GM18498 (cell line): Measurements from ENCODE around the gene LOXHD1.

Experiments used
- ATAC-seq: cut with Tn5 transposase; IDR thresholded peaks from one replicate; pipeline ENCODE4 v1.9.1; 2021; ENCODE audit warnings: mild to moderate bottlenecking, moderate library complexity; ENCODE audit not compliant: unreplicated experiment

LOXHD1 gene

DNA sequence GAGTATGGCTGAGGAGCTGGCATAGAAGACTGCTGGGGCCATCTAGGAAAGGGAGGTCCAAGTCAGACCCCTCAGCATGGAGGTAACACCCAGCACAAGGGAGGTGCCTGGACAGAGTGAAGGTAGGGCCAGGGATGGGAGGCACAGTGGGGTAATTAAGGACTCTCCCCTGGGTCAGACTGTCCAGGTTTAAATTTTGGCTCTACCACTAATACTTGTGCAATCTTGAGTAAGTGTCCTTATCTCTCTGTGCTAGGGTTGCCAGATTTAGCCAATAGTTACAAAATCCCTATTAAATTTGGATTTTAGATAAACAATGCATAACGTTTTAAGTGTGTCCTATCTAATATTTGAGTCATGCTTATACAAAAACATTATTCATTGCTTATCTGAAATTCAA, 109.5 kb downstream of the LOXHD1 start:
- ATAC-seq, result no peak

DNA sequence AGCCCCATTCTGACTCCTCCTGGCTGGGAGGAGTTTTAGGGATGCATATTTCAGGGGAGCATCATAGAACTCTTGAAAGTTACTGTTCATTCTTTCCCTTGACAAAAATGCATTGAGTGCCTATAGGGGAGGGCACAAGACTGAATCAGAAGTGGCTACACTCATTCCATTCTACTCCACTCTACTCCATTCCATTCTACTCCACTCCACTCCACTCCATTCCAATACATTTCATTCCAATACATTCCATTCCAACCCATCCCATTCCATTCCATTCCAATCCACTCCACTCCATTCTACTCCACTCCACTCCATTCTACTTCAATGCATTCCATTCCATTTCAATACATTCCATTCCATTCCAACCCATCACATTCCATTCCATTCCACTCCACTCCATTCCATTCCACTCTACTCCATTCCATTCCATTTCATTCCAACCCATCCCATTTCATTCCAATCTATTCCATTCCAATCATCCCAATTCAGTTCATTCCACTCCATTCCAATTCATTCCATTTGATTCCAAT, 110.8 kb downstream of the LOXHD1 start:
- no peak for ATAC-seq

- no peak for ATAC-seq
These were observed 114.5 kb downstream of the LOXHD1 start for GRCh38 chr18:46542545-46542944.

- ATAC-seq, result no peak
These were observed 115.3 kb downstream of the LOXHD1 start for GRCh38 chr18:46541626-46542189.

GRCh38 chr18:46538376-46538775, 118.6 kb downstream of the LOXHD1 start:
- ATAC-seq, result no peak

GRCh38 chr18:46536215-46536874, 120.7 kb downstream of the LOXHD1 start:
- ATAC-seq, result no peak

DNA sequence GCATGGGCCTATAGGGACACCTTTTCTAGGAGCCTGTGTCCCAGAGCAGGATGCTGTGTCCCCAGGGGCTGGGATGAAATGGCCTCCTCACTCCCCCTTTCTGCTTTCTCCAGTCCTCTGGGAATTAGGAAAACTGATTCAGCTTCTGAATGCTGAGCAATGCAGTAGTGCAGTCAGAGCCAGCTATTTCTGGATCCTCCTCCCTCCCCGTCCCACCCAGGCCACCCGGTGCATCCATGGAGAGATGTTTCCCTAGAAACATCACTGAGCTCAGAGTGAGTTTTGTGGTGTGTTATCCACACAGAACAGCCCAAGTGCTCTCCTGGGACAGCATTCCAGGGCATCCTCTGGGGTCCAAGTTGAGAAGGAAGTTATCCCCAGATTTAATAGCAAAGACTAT, 125.5 kb downstream of the LOXHD1 start:
- ATAC-seq, result no peak

GRCh38 chr18:46528037-46528436, 129.0 kb downstream of the LOXHD1 start:
- no peak for ATAC-seq

DNA sequence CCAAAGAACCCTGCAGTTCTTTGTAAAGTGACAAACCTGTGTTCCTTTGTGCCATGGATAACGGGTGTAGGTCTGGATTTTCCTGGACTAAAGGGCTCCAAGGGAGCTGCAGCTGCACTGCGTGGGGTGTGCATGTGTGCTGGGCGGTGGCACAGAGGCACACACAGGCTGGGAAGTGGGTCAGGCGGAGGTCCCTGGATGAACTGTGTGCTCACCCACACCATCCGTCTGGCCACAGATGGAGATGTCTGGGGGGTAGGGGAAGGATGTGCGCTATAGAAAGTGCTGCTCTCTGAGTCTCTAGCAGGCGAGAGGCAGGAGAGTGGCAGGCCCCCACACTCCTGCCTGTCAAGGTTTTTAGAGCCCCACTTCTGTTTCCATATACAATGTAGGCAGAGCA, 137.2 kb downstream of the LOXHD1 start:
- no peak for ATAC-seq

DNA sequence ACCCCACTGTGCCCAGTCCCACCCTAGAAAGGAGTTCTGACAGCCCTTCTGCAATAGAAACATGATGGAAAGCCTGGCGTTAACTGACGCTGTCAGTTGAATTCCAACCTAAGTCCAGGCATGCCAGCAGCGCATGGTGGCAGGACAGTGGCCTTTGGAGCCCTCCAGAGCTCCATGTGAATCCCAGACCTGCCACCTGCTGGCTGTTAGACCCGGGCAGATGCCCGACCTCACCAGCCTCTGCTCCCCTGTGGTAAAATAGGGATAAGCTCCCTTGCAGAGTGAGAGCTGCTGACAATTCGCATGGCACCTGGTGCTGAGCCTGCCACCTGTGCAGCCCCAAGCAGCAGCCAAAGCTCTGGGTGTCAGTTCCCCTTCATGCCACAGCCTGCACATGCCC, 138.6 kb downstream of the LOXHD1 start:
- ATAC-seq, result no peak

GRCh38 chr18:46516555-46516954, 140.5 kb downstream of the LOXHD1 start:
- no peak for ATAC-seq

DNA sequence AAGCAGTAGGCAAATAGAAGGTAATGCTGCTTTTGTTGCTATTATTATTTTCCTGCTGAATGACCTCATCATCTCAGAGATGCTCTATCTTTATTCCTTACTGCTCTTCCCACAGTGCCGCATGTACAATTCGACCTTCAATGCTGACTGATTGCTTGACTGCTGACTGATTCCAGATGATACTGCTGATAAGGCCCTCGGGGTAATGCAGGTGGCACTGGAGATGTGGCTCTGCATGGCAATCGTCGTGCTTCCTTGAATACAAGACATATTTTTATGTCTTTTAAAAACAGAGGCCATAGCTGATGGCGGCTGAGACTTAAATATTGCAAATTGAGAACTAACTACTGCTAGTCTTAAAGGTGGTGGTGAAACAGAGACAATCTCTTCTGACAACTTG, 146.6 kb downstream of the LOXHD1 start:
- no peak for ATAC-seq

DNA sequence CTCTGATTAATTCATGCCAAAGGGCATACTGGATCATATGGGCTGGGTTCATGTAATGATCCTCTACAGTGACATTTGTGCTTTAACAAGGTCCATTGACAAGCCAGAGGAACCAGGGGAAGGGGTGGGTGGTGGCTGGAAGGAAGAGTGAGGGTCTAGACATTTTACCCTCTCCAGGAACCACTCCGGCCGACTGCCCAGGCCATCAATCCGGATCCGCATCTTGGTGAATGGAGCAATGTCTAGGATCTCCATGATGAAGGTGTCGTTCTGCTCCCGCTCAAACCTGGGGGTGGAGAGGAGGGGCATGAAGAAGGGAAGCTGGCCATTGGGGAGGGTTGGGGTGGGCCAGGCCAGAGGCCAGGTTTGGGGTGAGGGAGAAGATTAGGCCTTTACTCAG, 147.5 kb downstream of the LOXHD1 start:
- ATAC-seq, result no peak

DNA sequence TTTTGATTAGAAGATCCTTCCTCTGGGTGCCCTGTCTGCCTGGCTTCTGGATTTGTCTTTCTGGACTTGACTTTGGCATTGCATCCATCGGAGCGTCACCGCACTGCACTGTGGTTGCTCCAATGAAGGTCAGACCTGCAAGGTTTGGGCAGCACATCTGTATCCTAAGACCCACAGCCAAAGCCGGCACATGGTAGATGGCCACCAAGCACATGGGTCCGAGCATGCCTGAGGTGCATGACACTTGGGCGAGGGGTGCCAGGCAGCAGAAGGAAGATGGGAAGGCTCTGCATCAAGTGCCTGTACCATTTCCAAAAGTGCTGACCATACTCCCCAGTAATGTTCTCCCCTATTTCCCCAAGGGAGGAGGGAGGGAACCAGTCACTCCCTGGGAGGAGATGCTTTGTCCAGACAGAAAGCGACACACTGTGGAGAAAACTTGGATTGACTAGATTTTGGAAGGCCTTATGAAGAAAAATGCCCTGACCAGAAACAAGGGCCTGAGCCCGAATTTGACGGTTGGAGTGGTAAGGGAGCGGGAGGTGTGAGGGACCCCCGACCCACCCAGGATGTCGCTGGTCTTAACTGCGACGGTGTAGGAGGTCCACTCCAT, 149.9 kb downstream of the LOXHD1 start:
- no peak for ATAC-seq

DNA sequence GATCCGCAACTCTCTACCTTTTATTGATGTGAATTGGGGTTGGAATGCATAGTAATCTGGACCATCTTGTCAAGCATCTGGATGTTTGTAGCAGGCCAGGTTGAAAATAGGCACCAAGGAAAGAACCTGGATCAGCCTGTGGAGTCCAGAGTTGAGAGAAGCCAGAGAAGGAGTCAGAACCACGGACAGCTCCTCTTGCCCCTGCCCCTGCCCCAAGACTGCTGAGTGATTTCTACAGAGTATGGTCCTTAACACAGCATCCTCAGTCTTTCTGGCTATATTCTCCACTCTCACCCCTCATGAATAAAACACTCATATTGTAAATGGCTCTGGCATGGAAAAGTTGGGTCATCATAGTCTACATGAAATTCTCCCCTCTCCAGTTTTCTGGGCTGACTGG, 154.6 kb downstream of the LOXHD1 start:
- ATAC-seq, result no peak

DNA sequence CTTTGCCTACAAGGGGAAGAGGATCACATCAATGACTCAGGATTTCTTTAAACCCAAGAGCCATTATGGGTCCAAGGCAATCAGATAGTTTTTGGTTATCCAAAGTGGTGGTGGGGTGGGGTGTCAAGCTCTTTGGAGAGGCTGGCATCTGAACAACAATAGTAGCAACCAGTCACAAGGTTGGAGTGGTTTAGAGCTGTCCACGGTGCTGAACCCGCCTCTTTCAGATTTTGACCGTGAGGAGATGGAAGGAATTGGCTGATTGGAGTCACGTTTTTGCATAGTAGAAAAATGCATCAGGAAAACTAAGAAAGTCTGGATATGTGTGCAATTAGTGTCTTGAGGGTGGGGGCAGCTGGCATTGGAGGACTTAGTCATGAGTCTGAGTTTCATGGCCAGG, 159.9 kb downstream of the LOXHD1 start:
- ATAC-seq, result no peak

DNA sequence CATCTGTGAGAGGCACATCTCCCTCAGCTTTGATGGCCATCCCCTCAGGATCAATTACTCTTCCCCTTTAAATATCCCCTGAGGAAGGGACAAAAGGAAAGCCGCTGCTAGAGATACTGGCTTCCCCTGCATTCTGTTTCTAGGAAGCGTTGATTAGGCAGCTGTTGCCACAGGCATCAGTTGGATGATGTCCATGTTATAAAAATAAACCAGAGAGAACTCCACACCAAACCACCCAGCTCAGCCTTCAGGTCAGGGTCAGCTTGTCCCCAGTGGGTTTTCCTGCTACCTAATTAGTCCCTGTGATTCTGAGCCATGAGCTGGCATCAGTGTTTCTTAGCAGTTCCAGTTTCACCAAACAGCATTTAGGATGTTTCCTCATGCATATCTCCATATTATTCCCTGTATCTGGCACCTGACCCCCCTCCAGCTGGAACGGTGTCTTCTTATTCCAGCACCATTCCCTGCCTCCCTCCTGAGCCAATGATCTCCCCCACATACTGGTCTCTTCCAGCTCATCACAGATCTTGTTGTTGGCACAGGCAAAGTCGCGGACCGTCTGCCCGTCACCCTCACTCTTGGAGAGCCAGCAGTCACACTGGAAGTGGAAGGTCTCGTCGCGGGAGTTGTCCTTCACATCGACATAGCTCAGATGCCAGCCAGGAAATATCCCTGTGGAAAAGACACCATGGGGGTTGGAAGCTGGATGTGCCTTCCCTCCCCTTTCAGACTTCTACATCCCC, 168.4 kb downstream of the LOXHD1 start:
- no peak for ATAC-seq

DNA sequence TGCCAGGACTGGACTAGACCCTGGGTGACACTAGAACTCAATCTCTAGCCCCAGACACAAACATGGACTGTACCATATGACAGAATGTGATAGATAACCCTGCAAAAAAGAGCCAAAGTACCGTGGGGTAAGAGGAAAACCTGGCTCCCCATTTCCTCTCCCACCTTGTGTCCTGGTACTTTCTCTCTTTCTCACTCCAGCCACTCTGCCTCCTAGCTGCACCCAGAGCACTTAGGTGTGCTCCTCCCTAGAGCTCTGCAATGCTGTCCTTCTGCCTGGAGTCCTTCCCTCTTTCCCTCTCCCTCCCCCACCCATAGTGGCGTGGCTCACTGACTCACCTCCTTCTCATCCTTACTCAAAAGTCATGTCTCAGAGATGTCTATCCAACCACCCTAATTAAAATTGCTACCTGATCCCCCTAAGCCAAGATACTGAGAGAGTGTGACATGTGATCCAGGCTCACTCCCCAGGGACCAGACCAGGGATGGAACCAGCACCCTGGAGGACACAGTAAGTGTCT, 171.3 kb downstream of the LOXHD1 start:
- ATAC-seq, result no peak

DNA sequence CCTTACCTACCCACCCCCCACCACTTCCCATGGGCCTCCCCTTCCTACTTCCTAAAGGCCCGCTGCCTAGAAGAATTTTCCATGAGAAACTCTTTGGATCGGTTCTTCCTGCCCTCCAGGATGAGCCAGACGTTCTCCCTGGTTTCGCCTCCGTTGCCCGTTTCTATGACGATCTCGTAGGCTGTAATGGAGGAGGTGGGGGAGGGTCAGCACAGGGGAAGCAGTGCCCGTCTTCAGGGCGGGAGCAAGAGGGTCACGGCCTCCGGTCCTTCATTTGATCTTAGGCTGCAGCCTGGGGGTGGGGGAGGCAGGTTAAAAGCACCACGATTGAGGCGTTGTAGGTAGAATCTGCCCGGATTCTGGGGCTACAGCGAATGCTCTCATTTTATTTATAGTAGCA, 172.0 kb downstream of the LOXHD1 start:
- ATAC-seq, result no peak

- ATAC-seq, result no peak
These were observed 174.2 kb downstream of the LOXHD1 start for GRCh38 chr18:46482831-46483230.

GRCh38 chr18:46481847-46482245, 175.2 kb downstream of the LOXHD1 start:
- ATAC-seq, result no peak
